Measurements from ENCODE around the gene ANXA11.
"Not testable (repeated sequence)": the region's sequence is repeated elsewhere in the genome, so short reads cannot be mapped to it uniquely, and the experiment has no call there.

DNA sequence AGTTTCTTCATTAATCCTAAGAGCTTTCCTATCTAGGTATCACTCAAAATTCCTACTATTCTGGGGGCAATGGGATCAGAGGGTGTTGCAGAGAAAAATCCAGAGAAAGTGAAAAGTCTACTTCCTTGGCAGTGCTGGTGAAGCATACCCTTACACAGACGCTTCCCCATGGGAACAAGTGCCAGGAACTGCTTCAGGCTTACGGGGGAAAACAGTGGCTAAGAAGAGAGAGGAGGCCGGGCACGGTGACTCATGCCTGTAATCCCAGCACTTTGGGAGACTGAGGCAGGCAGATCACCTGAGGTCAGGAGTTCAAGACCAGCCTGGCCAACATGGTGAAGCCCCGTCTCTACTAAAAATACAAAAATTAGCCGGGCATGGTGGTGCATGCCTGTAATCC, 2.8 kb downstream of the ANXA11 start:
- not testable (repeated sequence) for TF ChIP-seq CBX2 (IDR thresholded peaks at IDR 0.05; ENCODE audit: borderline replicate concordance, low read depth); POLR2A (IDR thresholded peaks at IDR 0.05; ENCODE audit: low read length); RAD21 (conservative IDR thresholded peaks at IDR 0.05 in 1 of 2, IDR thresholded peaks at IDR 0.05 in 1 of 2); FOSL2 (IDR thresholded peaks at IDR 0.05); FOSL2 (CRISPR knock-in tag; IDR thresholded peaks at IDR 0.05); NR3C1 (IDR thresholded peaks at IDR 0.05); RARB (CRISPR knock-in tag; IDR thresholded peaks at IDR 0.05); ESRRA (IDR thresholded peaks at IDR 0.05; ENCODE audit: borderline replicate concordance, low read length)
- TF ChIP-seq, protein P1, sequence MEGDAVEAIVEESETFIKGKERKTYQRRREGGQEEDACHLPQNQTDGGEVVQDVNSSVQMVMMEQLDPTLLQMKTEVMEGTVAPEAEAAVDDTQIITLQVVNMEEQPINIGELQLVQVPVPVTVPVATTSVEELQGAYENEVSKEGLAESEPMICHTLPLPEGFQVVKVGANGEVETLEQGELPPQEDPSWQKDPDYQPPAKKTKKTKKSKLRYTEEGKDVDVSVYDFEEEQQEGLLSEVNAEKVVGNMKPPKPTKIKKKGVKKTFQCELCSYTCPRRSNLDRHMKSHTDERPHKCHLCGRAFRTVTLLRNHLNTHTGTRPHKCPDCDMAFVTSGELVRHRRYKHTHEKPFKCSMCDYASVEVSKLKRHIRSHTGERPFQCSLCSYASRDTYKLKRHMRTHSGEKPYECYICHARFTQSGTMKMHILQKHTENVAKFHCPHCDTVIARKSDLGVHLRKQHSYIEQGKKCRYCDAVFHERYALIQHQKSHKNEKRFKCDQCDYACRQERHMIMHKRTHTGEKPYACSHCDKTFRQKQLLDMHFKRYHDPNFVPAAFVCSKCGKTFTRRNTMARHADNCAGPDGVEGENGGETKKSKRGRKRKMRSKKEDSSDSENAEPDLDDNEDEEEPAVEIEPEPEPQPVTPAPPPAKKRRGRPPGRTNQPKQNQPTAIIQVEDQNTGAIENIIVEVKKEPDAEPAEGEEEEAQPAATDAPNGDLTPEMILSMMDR (IDR thresholded peaks at IDR 0.05), result not testable (repeated sequence)
- TF ChIP-seq, protein P2, sequence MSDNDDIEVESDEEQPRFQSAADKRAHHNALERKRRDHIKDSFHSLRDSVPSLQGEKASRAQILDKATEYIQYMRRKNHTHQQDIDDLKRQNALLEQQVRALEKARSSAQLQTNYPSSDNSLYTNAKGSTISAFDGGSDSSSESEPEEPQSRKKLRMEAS (IDR thresholded peaks at IDR 0.05), result not testable (repeated sequence)

All from A549 (cell line).